T-helper 9 cell (primary cell): Measurements from ENCODE around the gene GPATCH8.
"Not testable (repeated sequence)": the region's sequence is repeated elsewhere in the genome, so short reads cannot be mapped to it uniquely, and the experiment has no call there.

Experiments used
- DNase-seq: peaks from one replicate; pipeline ENCODE4 v3.0.0-alpha.2; 2020

The GPATCH8 gene

GRCh38 chr17:44396946-44397345 is 106.3 kb downstream of the GPATCH8 start:
- DNase-seq = no peak

- DNase-seq = no peak
These were observed 108.4 kb downstream of the GPATCH8 start for GRCh38 chr17:44394833-44395232.

- DNase-seq = not testable (repeated sequence)
These were observed 109.1 kb downstream of the GPATCH8 start for GRCh38 chr17:44394112-44394511.

GRCh38 chr17:44390250-44390870 is 112.8 kb downstream of the GPATCH8 start:
- no peak for DNase-seq

GRCh38 chr17:44389723-44390202 is 113.4 kb downstream of the GPATCH8 start:
- DNase-seq = no peak

GRCh38 chr17:44389281-44389680 is 113.9 kb downstream of the GPATCH8 start, which contains the start of gene ITGA2B:
Gene ITGA2B, minus strand, starts transcription at chr17:44389649. Its CDS starts 176 bp downstream, at chr17:44389473.
- no peak for DNase-seq

GRCh38 chr17:44387804-44388203 is 115.4 kb downstream of the GPATCH8 start:
- no peak for DNase-seq

- no peak for DNase-seq
These were observed 117.1 kb downstream of the GPATCH8 start for GRCh38 chr17:44386182-44386525.

- DNase-seq = peak; percentile 76
These were observed 117.7 kb downstream of the GPATCH8 start for GRCh38 chr17:44385287-44386181.

- no peak for DNase-seq
These were observed 118.4 kb downstream of the GPATCH8 start for GRCh38 chr17:44384823-44385286.

GRCh38 chr17:44384281-44384822 is 118.9 kb downstream of the GPATCH8 start:
- DNase-seq = no peak

GRCh38 chr17:44383861-44384260 is 119.3 kb downstream of the GPATCH8 start:
- DNase-seq = no peak

- DNase-seq = no peak
These were observed 119.8 kb downstream of the GPATCH8 start for GRCh38 chr17:44383363-44383762.

- DNase-seq = no peak
These were observed 120.3 kb downstream of the GPATCH8 start for GRCh38 chr17:44382917-44383316.

- DNase-seq = no peak
These were observed 121.3 kb downstream of the GPATCH8 start for GRCh38 chr17:44381810-44382305.

- no peak for DNase-seq
These were observed 122.4 kb downstream of the GPATCH8 start for GRCh38 chr17:44380767-44381166.

- no peak for DNase-seq
These were observed 123.3 kb downstream of the GPATCH8 start for GRCh38 chr17:44379887-44380286.

GRCh38 chr17:44378171-44378705 is 125.0 kb downstream of the GPATCH8 start:
- no peak for DNase-seq

- no peak for DNase-seq
These were observed 126.4 kb downstream of the GPATCH8 start for GRCh38 chr17:44376779-44377178.

GRCh38 chr17:44376124-44376523 is 127.1 kb downstream of the GPATCH8 start:
- DNase-seq = no peak

GRCh38 chr17:44375196-44376017 is 127.8 kb downstream of the GPATCH8 start:
- no peak for DNase-seq
